HCT116 (cell line): ENCODE results near the gene SBK2.

Experiments used
- EZH2 ChIP-seq: fragments of 200-600 bp; sonication (generic); IDR thresholded peaks from 2 replicates; pipeline ENCODE4 v1.6.1; 2017; ENCODE audit warnings: antibody characterized with exemption, mixed run types
- EZH2phosphoT487 ChIP-seq: fragments of 200-600 bp; IDR thresholded peaks from 2 replicates; pipeline ENCODE4 v1.6.1; 2018; ENCODE audit warnings: antibody characterized with exemption, borderline replicate concordance
- POLR2A ChIP-seq: IDR thresholded peaks from 2 replicates; pipeline ENCODE4 v1.7.0; 2011; ENCODE audit warnings: borderline replicate concordance; ENCODE audit not compliant: insufficient read depth, insufficient read length; ENCODE audit errors: extremely low read depth
- SIN3A ChIP-seq: IDR thresholded peaks from 2 replicates; pipeline ENCODE4 v1.6.1; 2012; ENCODE audit warnings: low read depth
- SP1 ChIP-seq: IDR thresholded peaks from 2 replicates; pipeline ENCODE4 v1.6.1; 2012; ENCODE audit warnings: low read depth
- TF ChIP-seq, protein P1 (sequence below), 3 experiments: fragments of 200-600 bp in 1 of 3; sonication (generic) in 1 of 3; IDR thresholded peaks in 2 of 3; conservative IDR thresholded peaks in 1 of 3; 2 replicates each; pipeline ENCODE4 v1.5.1; 2012 to 2017; ENCODE audit warnings: low read depth in 2 of 3, low read length in 2 of 3, antibody characterized with exemption in 1 of 3, borderline replicate concordance in 1 of 3, control low read depth in 1 of 3, mild to moderate bottlenecking in 1 of 3, mixed read lengths in 1 of 3, mixed run types in 1 of 3, moderate library complexity in 1 of 3; ENCODE audit not compliant: insufficient read depth in 1 of 3
- TF ChIP-seq, protein P2 (sequence below): IDR thresholded peaks from 2 replicates; pipeline ENCODE4 v1.6.1; 2012
- TF ChIP-seq, protein P3 (sequence below): IDR thresholded peaks from 2 replicates; pipeline ENCODE4 v1.6.1; 2012; ENCODE audit warnings: low read depth

DNA sequence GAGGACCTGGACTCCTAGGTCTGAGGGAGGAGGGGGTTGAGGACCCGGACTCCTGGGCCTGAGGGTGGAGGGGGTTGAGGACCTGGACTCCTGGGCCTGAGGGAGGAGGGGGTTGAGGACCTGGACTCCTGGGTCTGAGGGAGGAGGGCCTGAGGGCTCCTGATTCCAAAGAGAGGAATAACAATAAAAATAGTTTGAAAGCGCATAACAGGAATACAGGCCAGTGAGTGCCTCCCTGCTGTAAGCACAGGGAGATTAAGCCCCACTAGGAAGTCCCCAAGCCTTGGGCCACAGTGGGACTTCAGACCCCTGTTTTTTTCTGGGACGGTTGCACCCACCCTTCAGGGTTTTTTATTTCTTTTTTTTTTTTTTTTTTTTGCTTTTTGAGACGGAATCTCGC, 1.2 kb upstream of the SBK2 start:
- TF ChIP-seq, protein P1, sequence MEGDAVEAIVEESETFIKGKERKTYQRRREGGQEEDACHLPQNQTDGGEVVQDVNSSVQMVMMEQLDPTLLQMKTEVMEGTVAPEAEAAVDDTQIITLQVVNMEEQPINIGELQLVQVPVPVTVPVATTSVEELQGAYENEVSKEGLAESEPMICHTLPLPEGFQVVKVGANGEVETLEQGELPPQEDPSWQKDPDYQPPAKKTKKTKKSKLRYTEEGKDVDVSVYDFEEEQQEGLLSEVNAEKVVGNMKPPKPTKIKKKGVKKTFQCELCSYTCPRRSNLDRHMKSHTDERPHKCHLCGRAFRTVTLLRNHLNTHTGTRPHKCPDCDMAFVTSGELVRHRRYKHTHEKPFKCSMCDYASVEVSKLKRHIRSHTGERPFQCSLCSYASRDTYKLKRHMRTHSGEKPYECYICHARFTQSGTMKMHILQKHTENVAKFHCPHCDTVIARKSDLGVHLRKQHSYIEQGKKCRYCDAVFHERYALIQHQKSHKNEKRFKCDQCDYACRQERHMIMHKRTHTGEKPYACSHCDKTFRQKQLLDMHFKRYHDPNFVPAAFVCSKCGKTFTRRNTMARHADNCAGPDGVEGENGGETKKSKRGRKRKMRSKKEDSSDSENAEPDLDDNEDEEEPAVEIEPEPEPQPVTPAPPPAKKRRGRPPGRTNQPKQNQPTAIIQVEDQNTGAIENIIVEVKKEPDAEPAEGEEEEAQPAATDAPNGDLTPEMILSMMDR (IDR thresholded peaks at IDR 0.05 in 2 of 3, conservative IDR thresholded peaks at IDR 0.05 in 1 of 3; ENCODE audit: borderline replicate concordance in 1 of 3, insufficient read depth in 1 of 3, low read depth in 2 of 3, low read length in 2 of 3), result no peak
- TF ChIP-seq, protein P2, sequence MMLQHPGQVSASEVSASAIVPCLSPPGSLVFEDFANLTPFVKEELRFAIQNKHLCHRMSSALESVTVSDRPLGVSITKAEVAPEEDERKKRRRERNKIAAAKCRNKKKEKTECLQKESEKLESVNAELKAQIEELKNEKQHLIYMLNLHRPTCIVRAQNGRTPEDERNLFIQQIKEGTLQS, result no peak
- TF ChIP-seq EZH2phosphoT487 (no peak), SIN3A (no peak), EZH2 (no peak), POLR2A (no peak), SP1 (no peak)
- TF ChIP-seq, protein P3, sequence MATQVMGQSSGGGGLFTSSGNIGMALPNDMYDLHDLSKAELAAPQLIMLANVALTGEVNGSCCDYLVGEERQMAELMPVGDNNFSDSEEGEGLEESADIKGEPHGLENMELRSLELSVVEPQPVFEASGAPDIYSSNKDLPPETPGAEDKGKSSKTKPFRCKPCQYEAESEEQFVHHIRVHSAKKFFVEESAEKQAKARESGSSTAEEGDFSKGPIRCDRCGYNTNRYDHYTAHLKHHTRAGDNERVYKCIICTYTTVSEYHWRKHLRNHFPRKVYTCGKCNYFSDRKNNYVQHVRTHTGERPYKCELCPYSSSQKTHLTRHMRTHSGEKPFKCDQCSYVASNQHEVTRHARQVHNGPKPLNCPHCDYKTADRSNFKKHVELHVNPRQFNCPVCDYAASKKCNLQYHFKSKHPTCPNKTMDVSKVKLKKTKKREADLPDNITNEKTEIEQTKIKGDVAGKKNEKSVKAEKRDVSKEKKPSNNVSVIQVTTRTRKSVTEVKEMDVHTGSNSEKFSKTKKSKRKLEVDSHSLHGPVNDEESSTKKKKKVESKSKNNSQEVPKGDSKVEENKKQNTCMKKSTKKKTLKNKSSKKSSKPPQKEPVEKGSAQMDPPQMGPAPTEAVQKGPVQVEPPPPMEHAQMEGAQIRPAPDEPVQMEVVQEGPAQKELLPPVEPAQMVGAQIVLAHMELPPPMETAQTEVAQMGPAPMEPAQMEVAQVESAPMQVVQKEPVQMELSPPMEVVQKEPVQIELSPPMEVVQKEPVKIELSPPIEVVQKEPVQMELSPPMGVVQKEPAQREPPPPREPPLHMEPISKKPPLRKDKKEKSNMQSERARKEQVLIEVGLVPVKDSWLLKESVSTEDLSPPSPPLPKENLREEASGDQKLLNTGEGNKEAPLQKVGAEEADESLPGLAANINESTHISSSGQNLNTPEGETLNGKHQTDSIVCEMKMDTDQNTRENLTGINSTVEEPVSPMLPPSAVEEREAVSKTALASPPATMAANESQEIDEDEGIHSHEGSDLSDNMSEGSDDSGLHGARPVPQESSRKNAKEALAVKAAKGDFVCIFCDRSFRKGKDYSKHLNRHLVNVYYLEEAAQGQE, result no peak
